GM18858 (cell line): ENCODE data around the gene SAXO1.
A peak's percentile ranks its signal among the peaks of the same experiment; 100 is the strongest.
"Not testable (repeated sequence)": the region's sequence is repeated elsewhere in the genome, so short reads cannot be mapped to it uniquely, and the experiment has no call there.

ENCODE experiments used
- ATAC-seq: cut with Tn5 transposase; IDR thresholded peaks from one replicate; pipeline ENCODE4 v1.9.1; 2021; ENCODE audit not compliant: unreplicated experiment

The SAXO1 gene, protein sequence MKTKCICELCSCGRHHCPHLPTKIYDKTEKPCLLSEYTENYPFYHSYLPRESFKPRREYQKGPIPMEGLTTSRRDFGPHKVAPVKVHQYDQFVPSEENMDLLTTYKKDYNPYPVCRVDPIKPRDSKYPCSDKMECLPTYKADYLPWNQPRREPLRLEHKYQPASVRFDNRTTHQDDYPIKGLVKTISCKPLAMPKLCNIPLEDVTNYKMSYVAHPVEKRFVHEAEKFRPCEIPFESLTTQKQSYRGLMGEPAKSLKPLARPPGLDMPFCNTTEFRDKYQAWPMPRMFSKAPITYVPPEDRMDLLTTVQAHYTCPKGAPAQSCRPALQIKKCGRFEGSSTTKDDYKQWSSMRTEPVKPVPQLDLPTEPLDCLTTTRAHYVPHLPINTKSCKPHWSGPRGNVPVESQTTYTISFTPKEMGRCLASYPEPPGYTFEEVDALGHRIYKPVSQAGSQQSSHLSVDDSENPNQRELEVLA

DNA sequence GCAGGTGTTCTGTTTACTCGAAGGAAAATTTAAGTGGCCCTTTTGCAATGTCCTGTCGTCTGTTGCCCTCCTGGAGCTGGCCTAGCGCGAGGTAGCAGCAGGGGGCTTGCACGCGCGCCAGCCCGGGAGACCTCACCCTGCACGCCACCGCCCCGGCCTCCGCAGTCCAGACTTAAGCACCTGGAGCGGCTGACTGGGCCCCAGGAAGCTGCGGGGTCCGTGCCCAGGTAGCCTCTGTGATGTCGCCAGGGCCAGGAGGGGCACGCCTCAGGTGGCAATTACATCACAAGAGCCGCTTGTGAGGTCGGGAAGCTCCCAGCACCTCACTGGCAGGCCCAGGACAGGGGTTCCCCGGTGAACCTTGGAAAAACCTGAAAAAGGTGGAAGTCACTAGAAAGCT is at the start of gene SAXO1:
Gene SAXO1, minus strand, starts transcription at position 195 of the 400 bp plus-strand sequence. CDS start 301 bp downstream, outside the sequence.
- ATAC-seq, result no peak

DNA sequence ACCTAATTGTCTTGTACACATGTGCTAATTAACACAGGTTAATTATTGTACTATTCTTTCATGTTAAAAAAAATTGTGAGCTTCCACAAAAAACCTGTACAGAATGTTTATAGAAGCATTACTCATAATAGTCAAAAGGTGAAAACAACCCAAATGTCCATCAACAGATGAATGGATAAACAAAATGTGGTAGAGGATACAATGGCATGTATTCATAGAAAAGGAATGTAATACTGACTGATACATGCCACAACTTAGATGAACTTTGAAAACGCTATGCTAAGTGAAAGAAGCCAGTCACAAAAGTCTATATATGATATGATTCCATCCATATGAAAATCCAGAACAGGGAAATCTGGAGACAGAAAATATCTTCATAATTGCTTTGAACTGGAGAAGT is 41.8 kb upstream of the SAXO1 start:
- no peak for ATAC-seq

DNA sequence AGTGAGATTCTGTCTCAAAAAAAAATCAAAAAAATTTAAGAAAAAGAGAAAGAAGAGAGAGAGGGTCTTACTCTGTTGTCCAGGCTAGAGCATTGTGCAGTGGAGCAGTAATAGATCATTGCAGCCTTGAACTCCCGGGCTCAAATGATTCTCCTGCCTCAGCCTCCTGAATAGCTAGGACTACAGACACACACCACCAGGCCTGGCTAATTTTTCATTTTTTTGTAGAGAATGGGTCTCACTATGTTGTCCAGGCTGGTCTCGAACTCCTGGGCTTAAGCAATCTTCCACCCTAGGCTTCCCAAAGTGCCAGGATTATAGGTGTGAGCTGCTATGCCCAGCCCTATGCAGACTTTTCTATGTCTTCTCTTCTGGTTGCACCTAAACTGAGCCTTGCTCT is 41.2 kb upstream of the SAXO1 start:
- ATAC-seq, result no peak

- no peak for ATAC-seq
Measured at GRCh38 chr9:19057033-19057432, 24.0 kb upstream of the SAXO1 start.

DNA sequence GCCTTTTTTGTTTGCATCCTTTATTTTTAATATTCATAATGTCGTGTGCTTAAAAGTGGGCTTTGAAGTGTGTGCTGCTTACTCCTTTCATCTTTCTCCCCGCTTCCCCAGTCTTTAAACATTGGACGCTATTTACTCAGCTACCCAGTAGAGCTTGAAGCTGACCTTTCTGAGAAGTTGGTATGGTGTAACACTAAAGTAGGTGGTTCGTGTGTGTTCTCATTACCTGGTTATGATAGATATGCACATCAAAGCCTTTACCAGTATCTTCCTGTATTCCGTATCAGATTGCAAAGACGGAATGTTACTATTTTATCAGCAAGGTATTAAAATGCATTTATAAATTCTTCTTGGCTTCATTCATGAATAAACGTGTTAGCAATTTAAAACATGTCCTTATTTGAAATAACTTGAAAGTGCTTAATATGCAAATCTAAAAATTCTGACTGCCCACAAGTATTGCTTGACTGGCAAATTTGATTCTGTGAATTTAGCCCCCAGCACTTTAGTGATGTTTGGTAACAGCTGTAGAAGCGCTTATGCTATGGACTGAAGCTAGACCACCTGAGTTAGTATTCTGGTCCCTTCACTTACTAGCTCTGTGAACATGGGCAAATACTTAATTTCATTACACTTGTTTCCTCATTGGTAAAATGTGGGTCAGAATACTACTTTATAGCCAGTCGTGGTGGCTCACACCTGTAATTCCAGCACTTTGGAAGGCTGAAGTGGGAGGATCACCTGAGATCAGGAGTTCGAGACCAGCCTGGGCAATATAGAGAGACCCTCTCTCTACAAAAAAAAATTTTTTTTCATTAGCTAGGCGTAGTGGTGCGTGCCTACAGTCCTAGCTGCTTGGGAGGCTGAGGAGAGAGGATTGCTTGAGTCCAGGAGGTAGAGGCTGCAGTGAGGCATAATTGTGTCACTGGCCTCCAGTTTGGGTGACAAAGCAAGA is 17.9 kb upstream of the SAXO1 start:
- no peak for ATAC-seq

DNA sequence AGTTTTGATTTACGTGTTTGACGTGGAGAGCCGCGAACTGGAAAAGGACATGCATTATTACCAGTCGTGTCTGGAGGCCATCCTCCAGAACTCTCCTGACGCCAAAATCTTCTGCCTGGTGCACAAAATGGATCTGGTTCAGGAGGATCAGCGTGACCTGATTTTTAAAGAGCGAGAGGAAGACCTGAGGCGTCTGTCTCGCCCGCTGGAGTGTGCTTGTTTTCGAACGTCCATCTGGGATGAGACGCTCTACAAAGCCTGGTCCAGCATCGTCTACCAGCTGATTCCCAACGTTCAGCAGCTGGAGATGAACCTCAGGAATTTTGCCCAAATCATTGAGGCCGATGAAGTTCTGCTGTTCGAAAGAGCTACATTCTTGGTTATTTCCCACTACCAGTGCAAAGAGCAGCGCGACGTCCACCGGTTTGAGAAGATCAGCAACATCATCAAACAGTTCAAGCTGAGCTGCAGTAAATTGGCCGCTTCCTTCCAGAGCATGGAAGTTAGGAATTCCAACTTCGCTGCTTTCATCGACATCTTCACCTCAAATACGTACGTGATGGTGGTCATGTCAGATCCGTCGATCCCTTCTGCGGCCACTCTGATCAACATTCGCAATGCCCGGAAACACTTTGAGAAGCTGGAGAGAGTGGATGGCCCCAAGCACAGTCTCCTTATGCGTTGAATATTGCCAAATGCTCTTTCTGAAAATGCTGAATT is 17.1 kb upstream of the SAXO1 start:
- no peak for ATAC-seq

- ATAC-seq, result peak; percentile 87
Measured at GRCh38 chr9:19048966-19049916, 16.2 kb upstream of the SAXO1 start, which contains the start of gene RRAGA. Gene RRAGA, plus strand, starts transcription at chr9:19049427. Its CDS starts 233 bp downstream, at chr9:19049660.

DNA sequence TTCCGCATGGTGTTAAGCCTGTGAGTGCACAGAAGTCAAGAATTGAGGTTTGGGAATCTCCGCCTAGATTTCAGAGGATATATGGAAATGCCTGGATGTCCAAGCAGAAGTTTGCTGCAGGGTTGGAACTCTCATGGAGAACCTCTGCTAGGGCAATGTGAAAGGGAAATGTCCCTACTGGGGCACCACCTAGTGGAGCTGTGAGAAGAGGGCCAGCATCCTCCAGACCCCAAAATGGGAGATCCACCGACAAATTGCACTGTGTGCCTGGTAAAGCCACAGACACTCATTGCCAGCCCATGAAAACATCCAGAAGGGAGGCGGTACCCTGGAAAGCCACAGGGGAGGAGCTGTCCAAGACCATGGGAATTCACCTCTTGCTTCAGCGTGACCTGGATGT is 3.6 kb upstream of the SAXO1 start:
- no peak for ATAC-seq

GRCh38 chr9:19032406-19032805 is 603 bp downstream of the SAXO1 start:
- ATAC-seq, result no peak

DNA sequence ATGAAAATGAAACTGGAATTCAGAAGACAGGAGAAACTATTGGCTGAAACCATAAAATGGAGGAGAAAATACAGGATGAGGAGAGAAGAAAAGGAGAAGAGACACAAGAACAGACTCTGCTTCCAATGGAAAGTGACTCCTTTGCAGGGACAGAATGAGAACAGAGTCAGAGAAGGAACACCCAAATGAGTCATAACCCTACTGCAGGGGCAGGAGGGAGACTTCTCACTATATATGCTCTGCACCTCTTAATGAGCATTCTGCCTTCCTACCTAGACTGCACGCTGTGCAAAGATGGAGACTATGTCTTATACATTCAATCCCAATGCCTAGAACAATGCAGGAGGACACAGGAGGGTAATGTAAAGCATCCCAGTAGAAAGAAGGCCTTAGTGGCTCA is 2.1 kb downstream of the SAXO1 start:
- peak; percentile 61 for ATAC-seq

GRCh38 chr9:19028835-19029451 is 4.1 kb downstream of the SAXO1 start:
- peak; percentile 62 for ATAC-seq

DNA sequence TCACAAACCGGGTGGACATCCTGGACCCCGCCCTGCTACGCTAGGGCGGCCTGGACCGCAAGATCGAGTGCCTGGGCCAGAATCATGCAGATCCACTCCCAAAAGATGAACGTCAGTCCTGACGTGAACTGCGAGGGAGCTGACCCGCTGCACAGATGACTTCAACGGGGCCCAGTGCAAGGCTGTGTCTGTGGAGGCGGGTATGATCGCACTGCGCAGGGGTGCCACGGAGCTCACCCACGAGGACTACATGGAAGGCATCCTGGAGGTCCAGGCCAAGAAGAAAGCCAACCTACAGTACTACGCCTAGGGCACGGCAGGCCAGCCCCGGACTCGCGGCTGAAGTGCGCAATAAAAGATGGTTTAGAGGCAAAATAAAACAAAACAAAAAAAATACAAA is 5.2 kb downstream of the SAXO1 start:
- no peak for ATAC-seq

DNA sequence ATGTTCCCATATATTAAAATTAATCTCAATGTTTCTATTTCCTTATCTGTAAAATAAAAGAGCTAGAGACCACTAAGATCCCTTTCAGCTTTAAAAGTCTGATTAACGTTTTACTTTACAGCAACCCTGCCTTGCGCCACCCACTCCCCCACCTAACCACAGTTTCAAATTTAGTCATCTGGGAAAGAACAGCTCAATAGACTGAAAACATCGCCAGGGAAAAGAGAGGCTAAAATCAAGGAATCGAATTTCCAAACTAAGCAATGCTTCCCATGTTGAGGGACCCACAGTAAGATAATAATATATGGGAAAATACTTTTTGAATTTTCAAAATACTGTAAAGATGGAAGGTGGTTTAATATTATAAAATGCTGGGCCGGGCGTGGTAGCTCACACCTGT is 6.6 kb downstream of the SAXO1 start:
- ATAC-seq, result no peak

- ATAC-seq, result no peak
Measured at GRCh38 chr9:19023078-19023477, 9.9 kb downstream of the SAXO1 start.

DNA sequence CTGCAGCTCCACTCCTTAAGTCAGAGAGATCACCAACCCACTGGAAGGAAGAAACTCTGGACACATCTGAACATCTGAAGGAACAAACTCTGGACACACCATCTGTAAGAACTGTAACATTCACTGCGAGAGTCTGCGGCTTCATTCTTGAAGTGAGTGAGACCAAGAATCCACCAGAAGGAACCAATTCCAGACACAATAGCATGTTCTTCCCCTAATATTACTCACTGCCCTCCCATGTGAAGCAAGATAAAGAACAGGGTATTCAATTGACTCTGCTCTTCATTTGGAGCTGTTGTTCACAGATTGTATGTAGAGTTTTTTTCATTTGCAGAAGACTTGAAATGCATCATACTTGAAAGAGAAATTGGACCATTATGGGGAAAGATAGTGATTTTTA is 10.8 kb downstream of the SAXO1 start:
- ATAC-seq, result no peak

DNA sequence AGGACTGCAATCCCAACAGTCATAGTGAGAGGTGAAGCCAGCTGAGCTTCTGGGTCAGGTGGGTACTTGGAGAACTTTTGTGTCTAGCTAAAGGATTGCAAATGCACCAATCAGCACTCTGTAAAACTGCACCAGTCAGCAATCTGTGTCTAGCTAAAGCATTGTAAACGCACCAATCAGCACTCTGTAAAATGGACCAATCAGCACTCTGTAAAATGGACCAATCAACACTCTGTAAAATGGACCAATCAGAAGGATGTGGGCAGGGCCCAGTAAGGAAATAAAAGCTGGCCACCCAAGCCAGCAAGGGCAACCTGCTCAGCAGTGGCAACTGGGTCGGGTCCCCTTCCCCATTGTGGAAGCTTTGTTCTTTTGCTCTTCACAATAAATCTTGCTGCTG is 11.4 kb downstream of the SAXO1 start:
- ATAC-seq, result not testable (repeated sequence)

DNA sequence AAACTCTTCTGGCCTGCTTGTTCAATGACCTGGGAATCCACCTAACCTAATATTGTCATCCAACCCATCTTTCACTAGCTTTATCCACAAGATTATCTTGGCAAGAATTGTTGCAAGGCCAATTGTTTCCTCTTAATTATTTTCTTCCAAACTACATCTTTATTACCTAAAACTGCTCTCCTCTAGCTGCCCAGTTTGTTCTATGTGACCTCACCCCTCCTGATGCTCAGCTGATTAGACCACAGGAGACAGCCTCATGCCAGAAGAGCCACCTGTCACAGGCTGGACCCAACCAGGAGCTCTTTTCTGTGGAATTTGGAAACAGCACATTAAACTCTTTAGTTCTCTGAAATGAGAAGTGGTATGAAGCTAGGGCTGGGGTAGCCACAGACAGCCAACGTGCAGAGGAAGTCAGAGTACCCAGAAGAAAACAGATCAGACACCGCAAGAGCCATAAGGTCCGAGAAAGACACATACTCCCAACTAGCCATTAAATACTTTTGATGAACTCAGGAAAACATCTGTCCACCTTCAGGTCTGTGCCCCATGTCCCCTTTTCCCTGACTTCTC is 12.0 kb downstream of the SAXO1 start:
- ATAC-seq, result no peak

DNA sequence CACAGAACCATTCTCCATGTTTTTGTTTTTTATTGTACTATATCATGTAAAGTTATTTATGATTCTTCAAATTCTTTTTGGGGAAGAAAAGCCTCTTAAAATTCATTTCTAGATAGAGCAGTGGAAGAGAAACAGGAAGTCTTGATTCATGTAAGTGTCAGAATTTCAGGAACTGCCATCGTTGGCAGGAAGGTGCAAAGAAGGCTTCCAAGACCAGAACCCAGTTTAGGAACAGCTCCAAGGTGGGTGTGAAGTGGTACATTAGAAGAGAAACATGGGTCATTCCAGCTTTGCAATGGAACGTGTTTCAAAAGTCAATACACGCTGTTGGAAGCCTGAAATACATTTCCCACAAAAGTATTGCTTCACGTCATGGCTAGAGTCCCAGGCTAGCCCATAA is 14.8 kb downstream of the SAXO1 start:
- no peak for ATAC-seq

GRCh38 chr9:19009391-19009965 is 23.5 kb downstream of the SAXO1 start:
- no peak for ATAC-seq
